Prostate gland (tissue), 2 donors: ENCODE results near the gene ZNF215. TPM values are rescaled to one million over a fixed set of nuclear protein-coding genes. Genes with fewer than 3 reads are reported as not detected.
"Not testable (repeated sequence)": the region's sequence is repeated elsewhere in the genome, so short reads cannot be mapped to it uniquely, and the experiment has no call there.

Experiments used
- DNase-seq: peaks from one replicate; pipeline ENCODE4 v3.0.0-alpha.2; 2019; ENCODE audit warnings: low spot score
- H3K27ac ChIP-seq, 2 donors: fragments of 200-600 bp; sonication (generic); 2 replicates each; pipeline ENCODE4 v1.5.1; 2017 to 2019
- H3K27me3 ChIP-seq: fragments of 200-600 bp; sonication (generic); replicated peaks from 2 replicates; pipeline ENCODE4 v1.5.1; 2019; ENCODE audit not compliant: insufficient read depth
- H3K36me3 ChIP-seq, 2 donors: fragments of 200-600 bp; sonication (generic); 1 replicate in 1 of 2; 2 replicates in 1 of 2; pipeline versions ENCODE4 v1.5.1 to v1.8.1; 2017 to 2019
- H3K4me1 ChIP-seq: fragments of 200-600 bp; sonication (generic); replicated peaks from 2 replicates; pipeline ENCODE4 v1.5.1; 2019
- H3K4me3 ChIP-seq, 2 donors: fragments of 200-600 bp; sonication (generic); 2 replicates each; pipeline ENCODE4 v1.5.1; 2017 to 2019
- H3K9me3 ChIP-seq: fragments of 200-600 bp; sonication (generic); 2 replicates; pipeline ENCODE4 v1.5.1; 2017
- CTCF ChIP-seq, 4 experiments: fragments of 200-600 bp in 2 of 4; fragments of 450-650 bp in 2 of 4; sonication (generic) in 2 of 4; IDR thresholded peaks; 1 replicate in 3 of 4; 2 replicates in 1 of 4; pipeline ENCODE4 v1.5.1; 2016 to 2019; ENCODE audit warnings: antibody characterized with exemption in 4 of 4, mild to moderate bottlenecking in 2 of 4, moderate library complexity in 2 of 4
- POLR2A ChIP-seq: fragments of 450-650 bp; IDR thresholded peaks from one replicate; pipeline ENCODE4 v1.6.1; 2016; ENCODE audit warnings: antibody characterized with exemption, mild to moderate bottlenecking
- POLR2AphosphoS5 ChIP-seq: sonication (generic); formaldehyde crosslinking; IDR thresholded peaks from one replicate; pipeline ENCODE4 v1.6.1; 2017; ENCODE audit warnings: antibody characterized with exemption
- WGBS: methylation state at CpG from one replicate; pipeline ENCODE4 v1.1.5; 2018; 5-methylcytosine and 5-hydroxymethylcytosine counted together
- intact Hi-C: fragments of 100-400 bp; cut with DNase I; formaldehyde crosslinking; loops from one replicate; pipeline ENCODE4 v1.14.2; 2022
- total RNA-seq, 2 donors: library from RNA; depleted of rRNA; stranded (reverse); fragments of >200 nt; gene quantifications; one replicate each; pipeline ENCODE4 v1.1.0, GENCODE V29; 2016

The ZNF215 gene
- total RNA-seq, 2 donors from 2014 or later, result 2.5 to 2.6 TPM

GRCh38 chr11:6931146-6931713, 5.0 kb downstream of the ZNF215 start:
- intact Hi-C loops, result no loop called here
- Histone ChIP-seq H3K27me3 (no peaks in the 10 kb centered on the region), H3K4me3 (no peak overlapping the region), H3K9me3 (no peaks in the 10 kb centered on the region), H3K4me1 (no peaks in the 10 kb centered on the region), H3K27ac (no peak overlapping the region), H3K36me3 (no peaks in the 10 kb centered on the region)
- 67% methylated on average over 3 of the region's 3 CpGs for WGBS
- no peak for TF ChIP-seq POLR2A
- no peak for TF ChIP-seq CTCF (IDR thresholded peaks at IDR 0.05)
- no peak for TF ChIP-seq POLR2AphosphoS5
- DNase-seq, result no peak

- H3K27me3 ChIP-seq, result no peaks in the 10 kb centered on the region
- no peak for DNase-seq
- H3K36me3 ChIP-seq, result no peaks in the 10 kb centered on the region
- H3K4me1 ChIP-seq, result no peaks in the 10 kb centered on the region
- no peak for TF ChIP-seq POLR2AphosphoS5
- no peak for TF ChIP-seq CTCF (IDR thresholded peaks at IDR 0.05)
- TF ChIP-seq POLR2A, result no peak
- no peaks in the 10 kb centered on the region for H3K9me3 ChIP-seq
- H3K4me3 ChIP-seq, result no peak overlapping the region
- H3K27ac ChIP-seq, result no peak overlapping the region
- intact Hi-C loops, result no loop called here
- WGBS, result 44% methylated on average over 7 of the region's 7 CpGs
Measured at GRCh38 chr11:6932145-6932544, 5.9 kb downstream of the ZNF215 start.

- H3K27me3 ChIP-seq, result no peaks in the 10 kb centered on the region
- no peaks in the 10 kb centered on the region for H3K36me3 ChIP-seq
- intact Hi-C loops, result no loop called here
- no peak overlapping the region for H3K4me3 ChIP-seq
- no peak for TF ChIP-seq POLR2AphosphoS5
- TF ChIP-seq CTCF (IDR thresholded peaks at IDR 0.05), result no peak
- no peak for TF ChIP-seq POLR2A
- no peaks in the 10 kb centered on the region for H3K4me1 ChIP-seq
- H3K27ac ChIP-seq, result no peak overlapping the region
- no peaks in the 10 kb centered on the region for H3K9me3 ChIP-seq
- DNase-seq, result no peak
Measured at GRCh38 chr11:6941970-6942369, 15.7 kb downstream of the ZNF215 start.

- H3K27ac ChIP-seq, result no peak overlapping the region
- H3K4me3 ChIP-seq, result no peak overlapping the region
- no peak for TF ChIP-seq POLR2AphosphoS5
- no peak for TF ChIP-seq POLR2A
- TF ChIP-seq CTCF (IDR thresholded peaks at IDR 0.05), result no peak
- no peaks in the 10 kb centered on the region for H3K4me1 ChIP-seq
- WGBS, result 88% methylated on average over 3 of the region's 3 CpGs
- no peaks in the 10 kb centered on the region for H3K27me3 ChIP-seq
- intact Hi-C loops, result no loop called here
- DNase-seq, result no peak
- no peaks in the 10 kb centered on the region for H3K9me3 ChIP-seq
- H3K36me3 ChIP-seq, result no peaks in the 10 kb centered on the region
Measured at GRCh38 chr11:6943131-6943530, 16.9 kb downstream of the ZNF215 start.

GRCh38 chr11:6954248-6954647, 28.0 kb downstream of the ZNF215 start:
- DNase-seq, H3K27ac ChIP-seq, H3K4me1 ChIP-seq, H3K4me3 ChIP-seq, H3K9me3 ChIP-seq, intact Hi-C loops, H3K36me3 ChIP-seq, H3K27me3 ChIP-seq: not testable (repeated sequence)
- 100% methylated on average over 5 of the region's 10 CpGs for WGBS
